Astrocyte (in vitro differentiated cells and primary cell): Measurements from ENCODE around the gene GJD2. TPM values are rescaled to one million over a fixed set of nuclear protein-coding genes. Genes with fewer than 3 reads are reported as not detected.

ENCODE experiments used
- DNase-seq: peaks from one replicate; pipeline ENCODE4 v3.0.0-alpha.2; 2010; ENCODE audit warnings: low read depth
- FAIRE-seq: peaks from 2 replicates; lab custom pipeline; 2011; peaks lifted over from hg19 to GRCh38; lab: Jason Lieb, UNC
- H2AFZ ChIP-seq: 2 replicates; pipeline ENCODE4 v1.6.0; 2012; ENCODE audit warnings: low read depth, low read length, inconsistent platforms
- H3K27ac ChIP-seq: 2 replicates; pipeline ENCODE4 v1.5.1; 2011; ENCODE audit warnings: low read depth, low read length, inconsistent platforms
- H3K27me3 ChIP-seq: 2 replicates; pipeline ENCODE4 v1.6.0; 2011; ENCODE audit warnings: low read length, inconsistent platforms; ENCODE audit not compliant: insufficient read depth
- H3K36me3 ChIP-seq: 2 replicates; pipeline ENCODE4 v1.5.1; 2011; ENCODE audit warnings: low read length, inconsistent platforms; ENCODE audit not compliant: insufficient read depth
- H3K4me1 ChIP-seq: 2 replicates; pipeline ENCODE4 v1.5.1; 2011; ENCODE audit warnings: low read length, inconsistent platforms; ENCODE audit not compliant: insufficient read depth
- H3K4me2 ChIP-seq: 2 replicates; pipeline ENCODE4 v1.6.0; 2012; ENCODE audit warnings: low read length, inconsistent platforms
- H3K4me3 ChIP-seq: 2 replicates; pipeline ENCODE4 v1.5.1; 2011; ENCODE audit warnings: low read depth, mild to moderate bottlenecking, low read length, inconsistent platforms; ENCODE audit not compliant: insufficient read depth
- H3K79me2 ChIP-seq: 2 replicates; pipeline ENCODE4 v1.6.0; 2012; ENCODE audit warnings: mild to moderate bottlenecking, low read length, inconsistent platforms; ENCODE audit not compliant: insufficient read depth
- H3K9ac ChIP-seq: 2 replicates; pipeline ENCODE4 v1.6.0; 2012; ENCODE audit warnings: mild to moderate bottlenecking, low read length, inconsistent platforms
- H3K9me3 ChIP-seq: 2 replicates; pipeline ENCODE4 v1.5.1; 2012; ENCODE audit warnings: low read depth, mild to moderate bottlenecking, low read length, inconsistent platforms; ENCODE audit not compliant: insufficient read depth
- H4K20me1 ChIP-seq: 2 replicates; pipeline ENCODE4 v1.6.0; 2012; ENCODE audit warnings: low read length, inconsistent platforms; ENCODE audit not compliant: insufficient read depth
- H3K27ac Mint-ChIP-seq: one replicate; pipeline ENCODE4 v1.8.0; 2021; ENCODE audit warnings: mild to moderate bottlenecking, mixed read lengths; ENCODE audit not compliant: unreplicated experiment
- H3K27me3 Mint-ChIP-seq: one replicate; pipeline ENCODE4 v1.8.0; 2021; ENCODE audit warnings: low read depth, mixed read lengths; ENCODE audit not compliant: unreplicated experiment
- H3K36me3 Mint-ChIP-seq: one replicate; pipeline ENCODE4 v1.8.0; 2021; ENCODE audit warnings: low read depth, mixed read lengths; ENCODE audit not compliant: unreplicated experiment
- H3K4me1 Mint-ChIP-seq: one replicate; pipeline ENCODE4 v1.8.0; 2021; ENCODE audit warnings: low read depth, mixed read lengths; ENCODE audit not compliant: unreplicated experiment
- H3K4me3 Mint-ChIP-seq: one replicate; pipeline ENCODE4 v1.8.0; 2021; ENCODE audit warnings: mild to moderate bottlenecking, moderate library complexity, mixed read lengths; ENCODE audit not compliant: unreplicated experiment
- H3K9me3 Mint-ChIP-seq: one replicate; pipeline ENCODE4 v1.8.0; 2021; ENCODE audit warnings: mild to moderate bottlenecking, mixed read lengths; ENCODE audit not compliant: unreplicated experiment
- CTCF ChIP-seq: IDR thresholded peaks from 2 replicates; pipeline ENCODE4 v1.5.1; 2011; ENCODE audit warnings: low read depth, mild to moderate bottlenecking, inconsistent platforms, low read length, moderate library complexity; ENCODE audit not compliant: insufficient read depth
- EZH2 ChIP-seq: IDR thresholded peaks from 2 replicates; pipeline ENCODE4 v1.6.1; 2012; ENCODE audit warnings: mild to moderate bottlenecking, low read length, inconsistent platforms; ENCODE audit not compliant: insufficient read depth
- total RNA-seq: library from RNA; stranded (reverse); gene quantifications from 2 replicates; pipeline ENCODE4 v1.2.1, GENCODE V29; 2021

Gene GJD2
- total RNA-seq, 1 donor from 2014 or later = 1.00 TPM

DNA sequence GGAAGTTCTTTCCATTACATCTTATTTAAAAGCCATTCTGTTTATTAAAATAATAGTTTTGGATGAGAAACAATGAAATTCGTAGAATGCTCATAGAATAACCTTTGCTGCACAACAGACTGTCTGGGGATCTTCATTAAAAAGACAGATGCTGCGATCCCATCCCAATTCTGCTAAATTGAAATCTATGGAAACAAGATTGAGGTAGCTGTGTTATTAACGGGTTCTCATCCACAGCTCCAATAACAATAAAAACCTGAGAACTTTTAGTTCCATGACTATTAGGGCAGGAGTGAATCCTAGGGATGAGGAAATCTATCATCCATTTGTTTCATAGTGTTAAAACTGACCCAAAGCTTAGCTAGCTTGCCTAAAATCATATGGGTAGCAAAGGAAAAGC, 2.5 kb upstream of the GJD2 start:
- Histone ChIP-seq H3K4me3 (no peak overlapping the region), H3K9ac (no peak overlapping the region), H3K27me3 (peaks cover 42% of the 10 kb centered on the region), H3K36me3 (no peaks in the 10 kb centered on the region), H3K4me2 (no peak overlapping the region), H3K4me1 (no peaks in the 10 kb centered on the region), H3K9me3 (no peaks in the 10 kb centered on the region), H4K20me1 (no peaks in the 10 kb centered on the region), H3K79me2 (no peaks in the 10 kb centered on the region), H2AFZ (no peak overlapping the region), H3K27ac (no peak overlapping the region)
- no peak overlapping the region for H3K4me3 Mint-ChIP-seq
- no peak for DNase-seq
- no peaks in the 10 kb centered on the region for H3K4me1 Mint-ChIP-seq
- peaks cover 64% of the 10 kb centered on the region for H3K27me3 Mint-ChIP-seq
- H3K27ac Mint-ChIP-seq = no peak overlapping the region
- no peaks in the 10 kb centered on the region for H3K9me3 Mint-ChIP-seq
- TF ChIP-seq EZH2 (no peak), CTCF (no peak)
- no peak for FAIRE-seq
- H3K36me3 Mint-ChIP-seq = no peaks in the 10 kb centered on the region

- H3K4me3 ChIP-seq = no peak overlapping the region
- DNase-seq (no peak), FAIRE-seq (no peak)
Observed at GRCh38 chr15:34755419-34755773, 598 bp upstream of the GJD2 start.

More at GRCh38 chr15:34755419-34755773, 598 bp upstream of the GJD2 start:
- H2AFZ ChIP-seq = no peak overlapping the region
- Mint-ChIP-seq H3K4me1 (no peaks in the 10 kb centered on the region), H3K27me3 (peaks cover 58% of the 10 kb centered on the region), H3K9me3 (no peaks in the 10 kb centered on the region), H3K4me3 (peak overlapping the region; percentile 21), H3K36me3 (no peaks in the 10 kb centered on the region), H3K27ac (no peak overlapping the region)
- H3K9ac ChIP-seq = no peak overlapping the region
- no peak overlapping the region for H3K27ac ChIP-seq
- no peaks in the 10 kb centered on the region for H3K4me1 ChIP-seq
- H3K79me2 ChIP-seq = no peaks in the 10 kb centered on the region
- H3K4me2 ChIP-seq = no peak overlapping the region
- TF ChIP-seq CTCF (no peak), EZH2 (no peak)
- H3K9me3 ChIP-seq = no peaks in the 10 kb centered on the region
- no peaks in the 10 kb centered on the region for H3K36me3 ChIP-seq
- H3K27me3 ChIP-seq = peaks cover 42% of the 10 kb centered on the region
- H4K20me1 ChIP-seq = no peaks in the 10 kb centered on the region
